ENCODE data around the gene CSTPP1. TPM values are rescaled to one million over a fixed set of nuclear protein-coding genes. Genes with fewer than 3 reads are reported as not detected.

The CSTPP1 gene
- total RNA-seq, 1 donor from 2014 or later = 39.1 TPM

GRCh38 chr11:47161134-47161854 lies 224.7 kb downstream of the CSTPP1 start:
- peak; percentile 61 for DNase-seq (ENCODE audit: low spot score)

GRCh38 chr11:47161890-47162289 lies 225.3 kb downstream of the CSTPP1 start:
- DNase-seq (ENCODE audit: low spot score) = no peak

- DNase-seq (ENCODE audit: low spot score) = no peak
Measured at GRCh38 chr11:47162426-47162825, 225.9 kb downstream of the CSTPP1 start.

GRCh38 chr11:47163193-47163592 lies 226.6 kb downstream of the CSTPP1 start:
- no peak for DNase-seq (ENCODE audit: low spot score)

GRCh38 chr11:47163898-47164297 lies 227.3 kb downstream of the CSTPP1 start:
- DNase-seq (ENCODE audit: low spot score) = no peak

GRCh38 chr11:47164321-47164720 lies 227.8 kb downstream of the CSTPP1 start:
- no peak for DNase-seq (ENCODE audit: low spot score)

- no peak for DNase-seq (ENCODE audit: low spot score)
Measured at GRCh38 chr11:47165253-47165840, 228.8 kb downstream of the CSTPP1 start.

GRCh38 chr11:47166368-47166767 lies 229.8 kb downstream of the CSTPP1 start:
- no peak for DNase-seq (ENCODE audit: low spot score)

- no peak for DNase-seq (ENCODE audit: low spot score)
Measured at GRCh38 chr11:47171061-47171838, 234.7 kb downstream of the CSTPP1 start.

- DNase-seq (ENCODE audit: low spot score) = no peak
Measured at GRCh38 chr11:47171856-47172255, 235.3 kb downstream of the CSTPP1 start.

GRCh38 chr11:47172740-47173336 lies 236.3 kb downstream of the CSTPP1 start:
- no peak for DNase-seq (ENCODE audit: low spot score)

- no peak for DNase-seq (ENCODE audit: low spot score)
Measured at GRCh38 chr11:47175746-47176327, 239.3 kb downstream of the CSTPP1 start.

GRCh38 chr11:47176328-47177228 lies 240.0 kb downstream of the CSTPP1 start, which contains the start of gene ARFGAP2:
ARFGAP2 (minus strand) TSS chr11:47176879; CDS start chr11:47176853, 26 bp downstream.
- peak; percentile 97 for DNase-seq (ENCODE audit: low spot score)

GRCh38 chr11:47177229-47177845 lies 240.8 kb downstream of the CSTPP1 start:
- DNase-seq (ENCODE audit: low spot score) = peak; percentile 77

GRCh38 chr11:47177846-47178245 lies 241.3 kb downstream of the CSTPP1 start:
- no peak for DNase-seq (ENCODE audit: low spot score)

- DNase-seq (ENCODE audit: low spot score) = no peak
Measured at GRCh38 chr11:47178316-47178715, 241.8 kb downstream of the CSTPP1 start.

GRCh38 chr11:47178737-47179654 lies 242.4 kb downstream of the CSTPP1 start:
- no peak for DNase-seq (ENCODE audit: low spot score)

- no peak for DNase-seq (ENCODE audit: low spot score)
Measured at GRCh38 chr11:47179655-47179991, 243.1 kb downstream of the CSTPP1 start.

Data from mucosa of gallbladder (tissue), 1 donor.